NB4 (cell line): ENCODE measurements around the gene OR4K5.

ENCODE experiments used
- MYC ChIP-seq: IDR thresholded peaks from 2 replicates; pipeline ENCODE4 v1.6.1; 2011; ENCODE audit warnings: low read depth, low read length
- POLR2A ChIP-seq: IDR thresholded peaks from 2 replicates; pipeline ENCODE4 v1.6.1; 2011; ENCODE audit warnings: mild to moderate bottlenecking; ENCODE audit not compliant: insufficient read length; ENCODE audit errors: extremely low read depth
- TF ChIP-seq, protein P1 (sequence below): IDR thresholded peaks from one replicate; pipeline ENCODE4 v1.5.1; 2012; ENCODE audit warnings: low read depth, low read length
- TF ChIP-seq, protein P2 (sequence below): IDR thresholded peaks from 2 replicates; pipeline ENCODE4 v1.6.1; 2011; ENCODE audit warnings: low read depth, low read length

GRCh38 chr14:19911114-19911513, 9.3 kb upstream of the OR4K5 start:
- TF ChIP-seq, protein P1, sequence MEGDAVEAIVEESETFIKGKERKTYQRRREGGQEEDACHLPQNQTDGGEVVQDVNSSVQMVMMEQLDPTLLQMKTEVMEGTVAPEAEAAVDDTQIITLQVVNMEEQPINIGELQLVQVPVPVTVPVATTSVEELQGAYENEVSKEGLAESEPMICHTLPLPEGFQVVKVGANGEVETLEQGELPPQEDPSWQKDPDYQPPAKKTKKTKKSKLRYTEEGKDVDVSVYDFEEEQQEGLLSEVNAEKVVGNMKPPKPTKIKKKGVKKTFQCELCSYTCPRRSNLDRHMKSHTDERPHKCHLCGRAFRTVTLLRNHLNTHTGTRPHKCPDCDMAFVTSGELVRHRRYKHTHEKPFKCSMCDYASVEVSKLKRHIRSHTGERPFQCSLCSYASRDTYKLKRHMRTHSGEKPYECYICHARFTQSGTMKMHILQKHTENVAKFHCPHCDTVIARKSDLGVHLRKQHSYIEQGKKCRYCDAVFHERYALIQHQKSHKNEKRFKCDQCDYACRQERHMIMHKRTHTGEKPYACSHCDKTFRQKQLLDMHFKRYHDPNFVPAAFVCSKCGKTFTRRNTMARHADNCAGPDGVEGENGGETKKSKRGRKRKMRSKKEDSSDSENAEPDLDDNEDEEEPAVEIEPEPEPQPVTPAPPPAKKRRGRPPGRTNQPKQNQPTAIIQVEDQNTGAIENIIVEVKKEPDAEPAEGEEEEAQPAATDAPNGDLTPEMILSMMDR: no peak
- TF ChIP-seq, protein P2, sequence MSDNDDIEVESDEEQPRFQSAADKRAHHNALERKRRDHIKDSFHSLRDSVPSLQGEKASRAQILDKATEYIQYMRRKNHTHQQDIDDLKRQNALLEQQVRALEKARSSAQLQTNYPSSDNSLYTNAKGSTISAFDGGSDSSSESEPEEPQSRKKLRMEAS: no peak
- TF ChIP-seq MYC: no peak
- TF ChIP-seq POLR2A: no peak
